ENCODE results near the gene MBNL1.

The MBNL1 gene

GRCh38 chr3:152252755-152253154, 16.0 kb upstream of the MBNL1 start:
- in situ Hi-C loops (cut with MboI; ENCODE audit: low sequenced_read_pairs) = no loop called here

- in situ Hi-C loops (cut with MboI; ENCODE audit: low sequenced_read_pairs) = no loop called here
Observed at GRCh38 chr3:152253514-152253913, 15.2 kb upstream of the MBNL1 start.

DNA sequence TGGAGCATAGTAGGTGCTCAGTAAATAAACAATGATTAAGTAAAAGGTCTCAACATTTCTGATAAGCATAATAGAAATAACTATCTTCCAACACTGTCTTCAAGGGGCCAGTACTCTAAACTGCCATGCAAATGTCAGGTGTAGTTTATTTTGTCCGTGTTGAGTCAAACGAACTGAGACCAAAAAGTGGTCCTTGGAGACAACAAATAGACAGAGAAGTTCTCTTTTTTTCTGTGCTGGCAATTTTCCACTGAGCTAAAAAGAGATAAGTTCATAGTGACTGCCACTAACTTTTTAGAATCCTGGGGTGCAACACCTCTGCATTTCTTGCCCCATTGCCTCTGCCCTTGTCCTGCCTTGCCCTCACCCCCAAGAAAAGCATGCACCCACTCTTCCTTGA, 14.7 kb upstream of the MBNL1 start:
- in situ Hi-C loops (cut with MboI; ENCODE audit: low sequenced_read_pairs) = no loop called here

- in situ Hi-C loops (cut with MboI; ENCODE audit: low sequenced_read_pairs) = no loop called here
Observed at GRCh38 chr3:152255290-152255689, 13.4 kb upstream of the MBNL1 start.

- in situ Hi-C loops (cut with MboI; ENCODE audit: low sequenced_read_pairs) = no loop called here
Observed at GRCh38 chr3:152256851-152257562, 11.7 kb upstream of the MBNL1 start.

- in situ Hi-C loops (cut with MboI; ENCODE audit: low sequenced_read_pairs) = no loop called here
Observed at GRCh38 chr3:152257563-152258035, 11.1 kb upstream of the MBNL1 start.

DNA sequence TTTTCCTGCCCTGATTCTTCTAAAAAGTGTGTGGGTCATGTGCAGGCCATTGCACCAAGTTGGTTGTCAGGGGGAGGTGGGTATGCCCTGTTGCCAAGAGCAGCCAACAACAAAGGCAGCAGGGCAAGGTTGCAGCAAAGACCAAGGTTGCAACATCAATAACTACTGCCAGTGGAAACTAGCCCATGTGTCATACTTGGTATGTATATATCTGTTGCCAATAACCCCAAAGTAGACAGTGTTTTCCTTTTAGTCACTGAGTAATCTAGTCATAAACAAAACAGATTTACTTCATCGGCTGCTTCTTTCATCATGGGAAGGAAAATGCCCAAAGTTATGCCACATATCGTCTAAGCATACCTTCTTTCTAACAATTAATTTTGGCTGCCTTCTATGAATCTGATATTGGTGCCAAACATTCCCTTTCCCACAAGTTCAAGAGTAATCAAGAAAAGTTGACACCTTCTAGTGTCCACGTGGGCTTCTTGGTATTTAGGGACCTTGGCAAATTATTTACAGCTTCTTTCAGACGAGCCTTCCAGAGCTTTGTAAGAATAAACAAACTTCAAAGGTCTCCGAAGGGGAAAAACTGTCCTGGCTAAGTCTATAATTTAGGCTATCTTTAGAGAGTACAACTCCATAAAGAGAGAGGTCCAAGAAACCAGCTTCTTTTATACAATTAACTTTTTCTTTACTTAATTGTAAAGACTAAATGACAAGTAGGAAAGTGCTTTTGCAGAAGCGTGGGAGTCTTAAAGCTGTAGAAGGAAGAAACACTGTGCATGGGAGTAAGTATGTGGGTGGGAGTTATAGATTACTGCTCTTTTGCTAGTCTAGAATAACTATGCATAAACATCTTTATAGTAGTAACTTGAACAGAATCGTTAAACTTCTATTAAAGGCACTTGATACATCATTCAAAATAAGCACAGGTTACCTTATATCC, 10.0 kb upstream of the MBNL1 start:
- in situ Hi-C loops (cut with MboI; ENCODE audit: low sequenced_read_pairs) = no loop called here

GRCh38 chr3:152259468-152259867, 9.3 kb upstream of the MBNL1 start:
- in situ Hi-C loops (cut with MboI; ENCODE audit: low sequenced_read_pairs) = no loop called here

DNA sequence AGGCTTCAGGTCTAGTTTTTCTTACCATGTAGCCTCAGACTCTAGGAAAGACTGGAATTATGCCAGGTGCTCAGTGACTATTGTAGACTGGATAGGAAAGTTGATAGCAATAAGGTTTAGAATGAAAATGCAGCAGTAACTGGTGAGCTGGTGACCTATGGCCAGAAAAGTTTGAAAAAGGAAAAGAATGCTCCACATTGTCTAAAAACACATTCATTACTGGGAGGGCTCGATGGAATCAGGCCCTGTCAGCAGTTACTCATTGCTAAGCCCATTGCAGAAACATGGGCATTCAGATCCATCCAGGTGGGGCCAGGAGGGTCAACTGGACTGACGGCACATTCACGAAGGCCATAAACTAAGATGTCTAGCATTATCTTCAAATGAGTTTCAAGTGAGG, 8.7 kb upstream of the MBNL1 start:
- in situ Hi-C loops (cut with MboI; ENCODE audit: low sequenced_read_pairs) = no loop called here

GRCh38 chr3:152260529-152260928, 8.2 kb upstream of the MBNL1 start:
- in situ Hi-C loops (cut with MboI; ENCODE audit: low sequenced_read_pairs) = no loop called here

DNA sequence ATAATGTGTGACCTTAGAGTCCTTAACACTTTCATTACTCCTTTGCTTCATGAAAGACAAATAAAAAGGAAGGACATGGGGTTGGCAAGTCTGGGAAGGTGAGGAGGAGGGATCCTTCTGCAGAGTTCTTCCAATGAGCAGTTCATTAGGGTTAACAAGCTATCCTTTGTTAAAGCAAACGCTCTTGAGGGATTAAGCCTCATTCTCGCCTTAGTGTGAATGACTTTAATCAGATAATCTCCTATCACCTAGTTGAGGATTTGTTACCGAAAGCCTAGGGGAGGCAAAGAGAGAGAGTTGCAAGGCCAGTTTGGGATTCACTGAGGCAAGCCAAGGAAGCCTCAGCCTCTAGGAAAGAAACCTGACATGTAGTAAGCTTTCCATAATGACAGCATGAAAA, 7.4 kb upstream of the MBNL1 start:
- in situ Hi-C loops (cut with MboI; ENCODE audit: low sequenced_read_pairs) = no loop called here

- in situ Hi-C loops (cut with MboI; ENCODE audit: low sequenced_read_pairs) = no loop called here
Observed at GRCh38 chr3:152263711-152264110, 5.0 kb upstream of the MBNL1 start.

- in situ Hi-C loops (cut with MboI; ENCODE audit: low sequenced_read_pairs) = no loop called here
Observed at GRCh38 chr3:152264378-152264777, 4.4 kb upstream of the MBNL1 start.

- in situ Hi-C loops (cut with MboI; ENCODE audit: low sequenced_read_pairs) = no loop called here
Observed at GRCh38 chr3:152266221-152266995, 2.3 kb upstream of the MBNL1 start.

DNA sequence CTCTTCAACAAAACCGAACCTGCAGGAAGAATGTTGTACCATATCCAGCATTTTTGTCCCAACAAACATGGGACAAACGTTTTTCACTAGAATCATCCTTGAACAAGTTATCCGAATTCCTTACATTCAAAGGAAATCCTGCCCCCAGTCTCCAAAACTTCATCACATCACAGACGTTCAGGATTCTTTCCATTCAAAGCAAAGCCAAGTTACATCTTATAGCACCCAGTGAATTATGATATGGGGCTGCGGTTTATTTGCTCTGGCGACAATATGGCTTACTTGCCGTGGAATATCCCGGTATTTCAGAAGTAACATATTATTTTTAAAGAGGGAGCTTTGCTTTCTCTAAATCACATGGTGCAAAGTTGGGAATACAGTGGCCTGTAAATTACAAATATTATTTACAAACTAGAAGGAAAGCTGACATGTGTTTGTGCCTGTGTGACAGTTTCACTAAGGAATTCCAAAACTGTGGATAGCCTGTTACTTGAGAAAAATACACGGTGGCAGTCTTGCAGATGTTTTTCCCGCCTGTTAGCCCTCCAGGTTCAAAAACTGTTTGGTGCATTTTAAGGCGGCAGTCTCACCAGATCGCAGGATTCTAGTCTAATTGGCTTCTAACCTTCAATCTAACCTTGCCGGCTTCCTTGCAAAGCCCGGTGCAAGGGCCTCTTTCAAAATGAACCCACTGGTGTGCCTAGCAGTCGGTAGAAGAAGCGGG, 736 bp upstream of the MBNL1 start:
- in situ Hi-C loops (cut with MboI; ENCODE audit: low sequenced_read_pairs) = no loop called here

GRCh38 chr3:152269056-152269830, 514 bp downstream of the MBNL1 start:
- in situ Hi-C loops (cut with MboI; ENCODE audit: low sequenced_read_pairs) = no loop called here

DNA sequence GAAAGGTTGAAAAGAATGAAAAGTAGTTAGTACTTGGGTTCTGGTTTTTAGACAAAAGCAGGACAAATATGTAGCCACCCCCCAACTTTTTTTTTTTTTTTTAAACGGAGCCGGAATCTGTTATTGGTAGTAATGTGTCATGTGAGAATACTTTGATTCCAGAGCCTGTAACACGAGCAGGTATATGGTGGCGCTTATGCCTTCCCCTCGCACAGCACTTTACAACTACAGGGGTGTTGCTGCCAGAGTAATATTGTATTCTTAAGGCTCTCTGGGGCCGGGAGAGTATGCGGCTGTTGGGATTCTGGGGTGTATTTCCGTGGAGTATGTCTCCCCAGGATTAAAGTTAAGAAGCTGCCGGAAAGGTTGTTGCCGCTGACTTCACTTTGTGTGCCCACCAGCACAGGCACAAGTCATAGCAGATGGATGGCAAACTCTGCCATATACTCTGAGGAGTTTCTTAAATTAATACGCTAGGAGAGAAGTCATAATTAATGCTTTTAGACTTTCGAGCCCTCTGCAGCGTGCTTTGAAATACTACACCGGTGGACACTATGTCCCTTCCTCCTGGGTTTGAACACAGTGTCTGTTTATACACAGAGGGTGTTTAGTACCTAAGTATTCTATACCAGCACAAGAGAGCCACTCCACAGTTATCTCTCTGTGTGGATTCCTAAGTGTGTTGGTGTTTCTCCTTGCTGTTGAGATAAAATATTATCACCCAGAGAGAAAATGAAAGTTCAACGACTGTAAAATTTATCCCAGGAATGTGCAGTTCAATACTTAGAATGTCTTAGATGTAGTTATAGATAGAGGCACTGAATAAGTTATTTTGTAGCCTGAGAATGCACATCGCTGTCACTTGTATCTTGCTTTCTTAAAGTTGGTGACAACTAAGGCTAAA, 1.4 kb downstream of the MBNL1 start:
- in situ Hi-C loops (cut with MboI; ENCODE audit: low sequenced_read_pairs) = no loop called here

DNA sequence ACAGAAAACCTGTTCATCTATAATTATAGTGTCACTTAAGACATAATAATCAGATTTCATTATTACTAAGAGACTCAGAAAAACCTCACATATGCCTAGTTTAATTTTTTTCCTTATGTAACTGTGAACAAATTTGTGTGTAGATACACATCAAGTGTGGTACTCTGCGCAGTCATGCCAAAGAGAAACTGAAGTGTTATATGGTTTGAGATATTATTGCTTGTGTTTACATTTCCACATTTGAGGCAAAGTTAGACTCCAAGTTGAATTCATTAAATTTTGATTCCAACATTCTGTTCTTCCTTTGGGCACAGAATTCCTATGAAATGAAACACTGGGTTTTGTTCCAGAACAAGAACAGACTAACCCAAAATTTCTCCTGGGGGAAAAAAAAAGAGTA, 2.2 kb downstream of the MBNL1 start:
- in situ Hi-C loops (cut with MboI; ENCODE audit: low sequenced_read_pairs) = no loop called here

Data from HL-60/S4 (cell line).